DOHH2 (cell line): ENCODE data around the gene LMOD1.

Experiments
- EZH2phosphoT487 ChIP-seq: fragments of 200-600 bp; sonication (generic); IDR thresholded peaks from 2 replicates; pipeline ENCODE4 v1.6.1; 2017; ENCODE audit warnings: borderline replicate concordance, mild to moderate bottlenecking, antibody characterized with exemption, low read length, moderate library complexity, mixed read lengths
- TF ChIP-seq, protein P1 (sequence below): fragments of 200-600 bp; sonication (generic); IDR thresholded peaks from one replicate; pipeline ENCODE4 v1.5.1; 2014; ENCODE audit warnings: antibody characterized with exemption, mild to moderate bottlenecking, low read depth, low read length; ENCODE audit not compliant: poor library complexity, severe bottlenecking

GRCh38 chr1:201886103-201886885 is 60.1 kb downstream of the LMOD1 start:
- TF ChIP-seq, protein P1, sequence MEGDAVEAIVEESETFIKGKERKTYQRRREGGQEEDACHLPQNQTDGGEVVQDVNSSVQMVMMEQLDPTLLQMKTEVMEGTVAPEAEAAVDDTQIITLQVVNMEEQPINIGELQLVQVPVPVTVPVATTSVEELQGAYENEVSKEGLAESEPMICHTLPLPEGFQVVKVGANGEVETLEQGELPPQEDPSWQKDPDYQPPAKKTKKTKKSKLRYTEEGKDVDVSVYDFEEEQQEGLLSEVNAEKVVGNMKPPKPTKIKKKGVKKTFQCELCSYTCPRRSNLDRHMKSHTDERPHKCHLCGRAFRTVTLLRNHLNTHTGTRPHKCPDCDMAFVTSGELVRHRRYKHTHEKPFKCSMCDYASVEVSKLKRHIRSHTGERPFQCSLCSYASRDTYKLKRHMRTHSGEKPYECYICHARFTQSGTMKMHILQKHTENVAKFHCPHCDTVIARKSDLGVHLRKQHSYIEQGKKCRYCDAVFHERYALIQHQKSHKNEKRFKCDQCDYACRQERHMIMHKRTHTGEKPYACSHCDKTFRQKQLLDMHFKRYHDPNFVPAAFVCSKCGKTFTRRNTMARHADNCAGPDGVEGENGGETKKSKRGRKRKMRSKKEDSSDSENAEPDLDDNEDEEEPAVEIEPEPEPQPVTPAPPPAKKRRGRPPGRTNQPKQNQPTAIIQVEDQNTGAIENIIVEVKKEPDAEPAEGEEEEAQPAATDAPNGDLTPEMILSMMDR: no peak
- TF ChIP-seq EZH2phosphoT487: no peak
